ENCODE results near the gene LRRC8C. TPM values are rescaled to one million over a fixed set of nuclear protein-coding genes. Genes with fewer than 3 reads are reported as not detected.
A peak's percentile ranks its signal among the peaks of the same experiment; 100 is the strongest.

The LRRC8C gene
- total RNA-seq, 6 experiments from 2014 or later = 0.53 to 2.0 (median 1.2) TPM

DNA sequence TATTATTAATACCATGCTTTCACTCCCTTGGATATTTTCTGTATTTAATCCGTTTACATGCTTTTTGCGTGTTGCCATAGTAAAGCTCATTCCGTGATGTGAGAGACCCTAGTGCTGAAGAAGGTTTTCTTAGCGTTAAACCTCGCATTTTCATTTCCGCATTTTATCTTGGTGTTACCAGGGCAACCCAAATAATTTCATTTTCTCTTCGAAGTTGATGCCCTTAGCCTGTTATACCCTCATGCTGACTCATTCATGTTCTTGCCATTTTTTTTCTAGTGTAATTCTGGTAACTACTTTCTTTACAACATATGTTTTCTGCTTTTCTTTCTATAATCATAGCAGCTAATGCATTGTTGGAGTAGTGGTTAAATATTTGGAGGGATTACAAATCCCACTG lies 37.2 kb downstream of the LRRC8C start:
- Histone ChIP-seq H3K4me1 (no peaks in the 10 kb centered on the region), H3K27ac (no peak overlapping the region), H3K36me3 (no peaks in the 10 kb centered on the region), H3K27me3 (no peaks in the 10 kb centered on the region), H3K9me3 (no peaks in the 10 kb centered on the region), H3K4me3 (no peak overlapping the region)
- WGBS (ENCODE audit: insufficient coverage, low coverage, low lambda C conversion rate, missing lambda C conversion rate) = 42% methylated on average over 7 of the region's 7 CpGs
- TF ChIP-seq POLR2A (IDR thresholded peaks at IDR 0.05) = no peak
- TF ChIP-seq, protein P1, sequence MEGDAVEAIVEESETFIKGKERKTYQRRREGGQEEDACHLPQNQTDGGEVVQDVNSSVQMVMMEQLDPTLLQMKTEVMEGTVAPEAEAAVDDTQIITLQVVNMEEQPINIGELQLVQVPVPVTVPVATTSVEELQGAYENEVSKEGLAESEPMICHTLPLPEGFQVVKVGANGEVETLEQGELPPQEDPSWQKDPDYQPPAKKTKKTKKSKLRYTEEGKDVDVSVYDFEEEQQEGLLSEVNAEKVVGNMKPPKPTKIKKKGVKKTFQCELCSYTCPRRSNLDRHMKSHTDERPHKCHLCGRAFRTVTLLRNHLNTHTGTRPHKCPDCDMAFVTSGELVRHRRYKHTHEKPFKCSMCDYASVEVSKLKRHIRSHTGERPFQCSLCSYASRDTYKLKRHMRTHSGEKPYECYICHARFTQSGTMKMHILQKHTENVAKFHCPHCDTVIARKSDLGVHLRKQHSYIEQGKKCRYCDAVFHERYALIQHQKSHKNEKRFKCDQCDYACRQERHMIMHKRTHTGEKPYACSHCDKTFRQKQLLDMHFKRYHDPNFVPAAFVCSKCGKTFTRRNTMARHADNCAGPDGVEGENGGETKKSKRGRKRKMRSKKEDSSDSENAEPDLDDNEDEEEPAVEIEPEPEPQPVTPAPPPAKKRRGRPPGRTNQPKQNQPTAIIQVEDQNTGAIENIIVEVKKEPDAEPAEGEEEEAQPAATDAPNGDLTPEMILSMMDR (IDR thresholded peaks at IDR 0.05) = no peak
- DNase-seq = no peak
- peak in 3 of 4 donors; percentile 45 to 66 (median 53) for ATAC-seq
- intact Hi-C loops (cut with DNase I) = no loop called here

DNA sequence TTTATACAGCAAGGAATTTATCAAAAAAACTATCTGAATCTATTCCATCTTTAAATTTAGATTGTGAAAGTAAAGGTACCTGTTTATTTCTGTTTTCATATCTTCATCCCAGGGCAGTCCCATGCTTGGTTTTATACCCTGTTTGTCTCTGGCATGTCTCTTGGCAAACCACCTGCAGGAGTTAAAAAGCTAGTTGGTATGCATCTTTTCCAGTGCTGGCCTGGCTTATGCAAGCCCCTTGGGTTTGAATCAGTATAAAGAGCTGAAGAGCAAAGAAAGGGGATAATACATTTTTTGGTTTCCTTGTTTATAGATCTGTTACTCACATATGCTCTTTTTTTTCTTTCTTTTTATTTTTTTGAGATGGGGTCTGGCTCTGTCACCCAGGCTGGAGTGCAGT lies 37.8 kb downstream of the LRRC8C start:
- TF ChIP-seq, protein P1 (IDR thresholded peaks at IDR 0.05) = no peak
- no peak for TF ChIP-seq POLR2A (IDR thresholded peaks at IDR 0.05)
- Histone ChIP-seq H3K9me3 (no peaks in the 10 kb centered on the region), H3K27me3 (no peaks in the 10 kb centered on the region), H3K36me3 (no peaks in the 10 kb centered on the region), H3K27ac (no peak overlapping the region), H3K4me1 (no peaks in the 10 kb centered on the region), H3K4me3 (no peak overlapping the region)
- no peak for ATAC-seq
- intact Hi-C loops (cut with DNase I) = no loop called here
- DNase-seq = no peak

DNA sequence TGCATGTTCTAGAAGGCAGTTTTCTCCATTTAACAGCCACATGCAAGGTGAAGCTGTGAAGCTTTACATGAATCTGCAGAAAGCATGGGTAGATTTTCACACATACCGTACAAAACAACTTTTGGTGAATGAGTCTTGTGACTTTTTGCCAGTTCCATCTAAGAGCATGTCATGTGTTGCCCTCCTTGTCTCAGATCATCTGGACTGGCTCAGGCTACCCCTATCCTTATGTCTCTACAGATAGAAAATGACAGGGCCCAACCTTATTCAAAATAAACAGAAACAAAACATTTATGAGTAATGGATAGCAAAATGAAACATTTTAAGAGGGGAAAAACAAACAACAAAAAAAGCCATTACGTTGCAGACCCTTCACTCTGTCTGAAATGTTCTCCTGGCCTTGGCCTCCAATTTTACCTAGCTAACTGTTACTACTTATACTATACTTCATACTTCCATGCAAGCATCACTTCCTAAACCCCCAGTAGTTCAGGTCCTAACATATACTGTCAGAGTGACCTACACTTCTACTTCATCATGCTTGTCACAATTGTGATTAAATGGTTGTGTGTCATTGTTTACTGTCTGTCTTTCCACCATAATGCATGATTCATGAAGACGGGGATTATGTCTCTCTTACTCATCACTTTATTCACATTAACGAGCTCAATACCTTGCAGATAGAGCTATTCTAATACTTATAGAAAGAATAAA lies 39.0 kb downstream of the LRRC8C start:
- DNase-seq (no peak), ATAC-seq (no peak)
- Histone ChIP-seq H3K9me3 (no peaks in the 10 kb centered on the region), H3K27ac (no peak overlapping the region), H3K4me1 (no peaks in the 10 kb centered on the region), H3K36me3 (no peaks in the 10 kb centered on the region), H3K27me3 (no peaks in the 10 kb centered on the region), H3K4me3 (no peak overlapping the region)
- intact Hi-C loops (cut with DNase I) = no loop called here
- 58% methylated on average over 4 of the region's 4 CpGs for WGBS (ENCODE audit: insufficient coverage, low coverage, low lambda C conversion rate, missing lambda C conversion rate)
- no peak for TF ChIP-seq POLR2A (IDR thresholded peaks at IDR 0.05)
- TF ChIP-seq, protein P1 (IDR thresholded peaks at IDR 0.05) = no peak

DNA sequence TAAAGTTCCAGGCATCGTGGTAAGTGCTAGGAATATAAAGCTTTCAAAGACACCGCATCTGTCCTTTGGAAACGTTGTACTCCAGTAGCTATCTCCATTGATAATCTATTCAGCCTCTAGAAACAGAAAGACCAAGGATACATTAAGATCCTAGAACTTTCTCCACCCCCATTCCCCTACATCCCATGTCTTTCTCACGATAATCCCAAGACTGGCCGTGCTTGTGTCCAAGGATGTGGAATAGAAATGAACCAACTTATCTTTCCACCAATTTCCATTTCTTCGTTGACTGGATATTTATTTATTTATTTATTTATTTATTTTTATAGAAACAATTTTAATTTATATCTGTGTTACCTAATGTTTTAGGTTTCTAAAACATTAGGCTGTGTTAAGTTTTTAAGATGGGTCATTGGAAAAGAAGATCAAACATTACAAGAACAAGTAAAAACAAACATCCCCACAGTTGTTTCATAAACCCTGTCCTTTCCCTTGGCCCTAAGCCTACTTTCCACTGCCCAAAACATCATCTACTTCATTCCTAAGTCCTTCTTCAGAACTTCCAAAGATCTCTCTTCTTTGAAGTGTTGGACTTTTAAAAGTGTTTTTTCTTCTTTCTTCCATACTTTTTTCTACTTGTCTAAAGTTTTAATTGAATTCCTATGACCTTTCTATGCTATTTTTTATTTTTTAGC lies 39.7 kb downstream of the LRRC8C start:
- no peaks in the 10 kb centered on the region for H3K36me3 ChIP-seq
- no peak overlapping the region for H3K4me3 ChIP-seq
- no peaks in the 10 kb centered on the region for H3K9me3 ChIP-seq
- ATAC-seq (peak in 1 of 4 donors; percentile 19), DNase-seq (no peak)
- 74% methylated on average over 6 of the region's 6 CpGs for WGBS (ENCODE audit: insufficient coverage, low coverage, low lambda C conversion rate, missing lambda C conversion rate)
- TF ChIP-seq POLR2A (IDR thresholded peaks at IDR 0.05) = no peak
- TF ChIP-seq, protein P1 (IDR thresholded peaks at IDR 0.05) = no peak
- no peak overlapping the region for H3K27ac ChIP-seq
- intact Hi-C loops (cut with DNase I) = no loop called here
- H3K4me1 ChIP-seq = no peaks in the 10 kb centered on the region
- no peaks in the 10 kb centered on the region for H3K27me3 ChIP-seq

Measured in right lobe of liver (tissue), 6 donors.